Gastroesophageal sphincter (tissue), 3 donors: ENCODE results near the gene NAPG.

ENCODE experiments used
- EP300 ChIP-seq: sonication (generic); formaldehyde crosslinking; IDR thresholded peaks from one replicate; pipeline ENCODE4 v1.6.1; 2017; ENCODE audit warnings: antibody characterized with exemption, mild to moderate bottlenecking
- POLR2AphosphoS5 ChIP-seq: sonication (generic); formaldehyde crosslinking; IDR thresholded peaks from one replicate; pipeline ENCODE4 v1.6.1; 2017; ENCODE audit warnings: antibody characterized with exemption
- TF ChIP-seq, protein P1 (sequence below), 4 experiments: fragments of 200-600 bp in 2 of 4; fragments of 450-650 bp in 2 of 4; sonication (generic) in 1 of 4; IDR thresholded peaks; one replicate each; pipeline ENCODE4 v1.5.1; 2017 to 2019; ENCODE audit warnings: antibody characterized with exemption in 4 of 4, mild to moderate bottlenecking in 2 of 4, moderate library complexity in 2 of 4

DNA sequence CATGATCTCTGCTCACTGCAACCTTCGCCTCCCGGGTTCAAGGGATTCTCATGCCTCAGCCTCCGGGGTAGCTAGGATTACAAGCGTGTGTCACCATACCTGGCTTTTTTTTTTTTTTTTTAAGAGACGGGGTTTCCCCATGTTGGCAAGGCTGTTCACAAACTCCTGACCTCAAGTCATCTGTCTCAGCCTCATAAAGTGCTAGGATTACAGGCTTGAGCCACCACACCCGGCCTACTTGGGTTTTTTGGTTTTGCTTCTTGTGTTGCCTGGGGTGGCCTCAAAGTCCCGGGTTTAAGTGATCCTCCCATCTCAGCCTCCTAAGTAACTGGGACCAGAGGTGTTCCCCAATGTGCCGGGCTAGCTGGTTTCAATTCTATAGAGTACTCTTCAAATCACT, 64.6 kb downstream of the NAPG start:
- TF ChIP-seq, protein P1, sequence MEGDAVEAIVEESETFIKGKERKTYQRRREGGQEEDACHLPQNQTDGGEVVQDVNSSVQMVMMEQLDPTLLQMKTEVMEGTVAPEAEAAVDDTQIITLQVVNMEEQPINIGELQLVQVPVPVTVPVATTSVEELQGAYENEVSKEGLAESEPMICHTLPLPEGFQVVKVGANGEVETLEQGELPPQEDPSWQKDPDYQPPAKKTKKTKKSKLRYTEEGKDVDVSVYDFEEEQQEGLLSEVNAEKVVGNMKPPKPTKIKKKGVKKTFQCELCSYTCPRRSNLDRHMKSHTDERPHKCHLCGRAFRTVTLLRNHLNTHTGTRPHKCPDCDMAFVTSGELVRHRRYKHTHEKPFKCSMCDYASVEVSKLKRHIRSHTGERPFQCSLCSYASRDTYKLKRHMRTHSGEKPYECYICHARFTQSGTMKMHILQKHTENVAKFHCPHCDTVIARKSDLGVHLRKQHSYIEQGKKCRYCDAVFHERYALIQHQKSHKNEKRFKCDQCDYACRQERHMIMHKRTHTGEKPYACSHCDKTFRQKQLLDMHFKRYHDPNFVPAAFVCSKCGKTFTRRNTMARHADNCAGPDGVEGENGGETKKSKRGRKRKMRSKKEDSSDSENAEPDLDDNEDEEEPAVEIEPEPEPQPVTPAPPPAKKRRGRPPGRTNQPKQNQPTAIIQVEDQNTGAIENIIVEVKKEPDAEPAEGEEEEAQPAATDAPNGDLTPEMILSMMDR (IDR thresholded peaks at IDR 0.05), result no peak
- TF ChIP-seq EP300 (no peak), POLR2AphosphoS5 (no peak)
